NCI-H460 (cell line): ENCODE data around the gene ATP4B. TPM values are rescaled to one million over a fixed set of nuclear protein-coding genes. Genes with fewer than 3 reads are reported as not detected.

Experiments
- DNase-seq: peaks from one replicate; pipeline ENCODE4 v3.0.0-alpha.2; 2016; ENCODE audit warnings: low read depth; ENCODE audit errors: extremely low read depth
- total RNA-seq: library from RNA; depleted of rRNA; stranded (reverse); fragments of >200 nt; shearing (Covaris generic); gene quantifications from 2 replicates; pipeline ENCODE4 v1.2.3, GENCODE V29; 2014

ATP4B gene
- total RNA-seq, 1 experiment from 2014 or later = not detected

- DNase-seq = no peak
Observed at GRCh38 chr13:113643593-113643992, 14.4 kb downstream of the ATP4B start.

GRCh38 chr13:113642563-113642962 is 15.4 kb downstream of the ATP4B start:
- no peak for DNase-seq

- DNase-seq = no peak
Observed at GRCh38 chr13:113641426-113641825, 16.6 kb downstream of the ATP4B start.

- DNase-seq = no peak
Observed at GRCh38 chr13:113639616-113640262, 18.3 kb downstream of the ATP4B start.

GRCh38 chr13:113638806-113639205 is 19.2 kb downstream of the ATP4B start:
- no peak for DNase-seq

GRCh38 chr13:113638173-113638746 is 19.7 kb downstream of the ATP4B start:
- no peak for DNase-seq

- DNase-seq = no peak
Observed at GRCh38 chr13:113637262-113638160, 20.5 kb downstream of the ATP4B start.

- no peak for DNase-seq
Observed at GRCh38 chr13:113636266-113636963, 21.6 kb downstream of the ATP4B start.

GRCh38 chr13:113635709-113636108 is 22.3 kb downstream of the ATP4B start:
- DNase-seq = no peak

- DNase-seq = no peak
Observed at GRCh38 chr13:113635048-113635420, 23.0 kb downstream of the ATP4B start.

GRCh38 chr13:113634279-113635047 is 23.5 kb downstream of the ATP4B start:
- no peak for DNase-seq

- DNase-seq = no peak
Observed at GRCh38 chr13:113633485-113633873, 24.5 kb downstream of the ATP4B start.

GRCh38 chr13:113632706-113633484 is 25.1 kb downstream of the ATP4B start:
- no peak for DNase-seq

- no peak for DNase-seq
Observed at GRCh38 chr13:113631341-113632095, 26.5 kb downstream of the ATP4B start.

GRCh38 chr13:113630804-113631203 is 27.2 kb downstream of the ATP4B start:
- no peak for DNase-seq

- no peak for DNase-seq
Observed at GRCh38 chr13:113630296-113630695, 27.7 kb downstream of the ATP4B start.

GRCh38 chr13:113629866-113630265 is 28.1 kb downstream of the ATP4B start:
- no peak for DNase-seq

- no peak for DNase-seq
Observed at GRCh38 chr13:113628291-113629270, 29.4 kb downstream of the ATP4B start.
